Naive thymus-derived CD4-positive, alpha-beta T cell (primary cell): ENCODE data around the gene HNRNPCL1. TPM values are rescaled to one million over a fixed set of nuclear protein-coding genes. Genes with fewer than 3 reads are reported as not detected.
"Not testable (repeated sequence)": the region's sequence is repeated elsewhere in the genome, so short reads cannot be mapped to it uniquely, and the experiment has no call there.

Source experiments
- ATAC-seq: fragments of 150-1000 bp; cut with Tn5 transposase; 2 replicates; pipeline ENCODE4 v1.10.0; 2021; ENCODE audit warnings: mild to moderate bottlenecking, moderate library complexity
- CTCF ChIA-PET: fragments of 350-600 bp; sonication (Branson Sonifier 250); formaldehyde crosslinking; loops from one replicate; lab custom pipeline; 2021; ENCODE audit warnings: antibody characterized with exemption; lab: Charles Lee
- POLR2A ChIA-PET: fragments of 350-600 bp; sonication (Branson Sonifier 250); formaldehyde crosslinking; loops from one replicate; lab custom pipeline; 2021; ENCODE audit warnings: antibody characterized with exemption, inconsistent platforms; lab: Charles Lee
- DNase-seq, 9 donors: peaks; one replicate each; pipeline versions ENCODE4 v3.0.0 to v3.0.0-alpha.2; 2020 to 2022; ENCODE audit warnings: mixed read lengths in 1 of 9
- H3K27ac ChIP-seq: one replicate; pipeline ENCODE4 v1.7.0; 2013; ENCODE audit warnings: mild to moderate bottlenecking, low read depth, low read length, moderate library complexity
- H3K27me3 ChIP-seq, 2 donors: one replicate each; pipeline ENCODE4 v1.7.0; 2013; ENCODE audit warnings: low read length in 2 of 2, mild to moderate bottlenecking in 2 of 2, moderate library complexity in 2 of 2; ENCODE audit not compliant: control insufficient read depth in 2 of 2, insufficient read depth in 2 of 2
- H3K36me3 ChIP-seq, 3 experiments: 1 replicate in 2 of 3; 2 replicates in 1 of 3; pipeline ENCODE4 v1.7.0; 2013; ENCODE audit warnings: low read length in 3 of 3, mild to moderate bottlenecking in 3 of 3, moderate library complexity in 1 of 3; ENCODE audit not compliant: insufficient read depth in 3 of 3, control insufficient read depth in 2 of 3
- H3K4me1 ChIP-seq, 2 donors: one replicate each; pipeline ENCODE4 v1.7.0; 2013; ENCODE audit warnings: low read length in 2 of 2, mild to moderate bottlenecking in 2 of 2, moderate library complexity in 1 of 2; ENCODE audit not compliant: control insufficient read depth in 2 of 2, insufficient read depth in 2 of 2
- H3K4me3 ChIP-seq: 2 replicates; pipeline ENCODE4 v1.7.0; 2013; ENCODE audit warnings: mild to moderate bottlenecking, low read length
- H3K9me3 ChIP-seq, 3 experiments: 1 replicate in 2 of 3; 2 replicates in 1 of 3; pipeline ENCODE4 v1.7.0; 2013; ENCODE audit warnings: low read length in 3 of 3; ENCODE audit not compliant: control insufficient read depth in 2 of 3
- H3K27ac Mint-ChIP-seq, 9 donors: one replicate each; pipeline ENCODE4 v1.8.0; 2020 to 2022; ENCODE audit warnings: mixed read lengths in 9 of 9, mild to moderate bottlenecking in 8 of 9, moderate library complexity in 5 of 9, inconsistent platforms in 2 of 9
- H3K27me3 Mint-ChIP-seq, 5 donors: one replicate each; pipeline ENCODE4 v1.8.0; 2021 to 2022; ENCODE audit warnings: mixed read lengths in 5 of 5, mild to moderate bottlenecking in 1 of 5
- H3K36me3 Mint-ChIP-seq, 5 donors: one replicate each; pipeline ENCODE4 v1.8.0; 2020 to 2022; ENCODE audit warnings: mixed read lengths in 5 of 5, mild to moderate bottlenecking in 3 of 5, inconsistent platforms in 1 of 5
- H3K4me1 Mint-ChIP-seq, 7 donors: one replicate each; pipeline ENCODE4 v1.8.0; 2020 to 2022; ENCODE audit warnings: mixed read lengths in 7 of 7, mild to moderate bottlenecking in 3 of 7, inconsistent platforms in 1 of 7
- H3K4me3 Mint-ChIP-seq, 10 donors: one replicate each; pipeline ENCODE4 v1.8.0; 2020 to 2022; ENCODE audit warnings: mild to moderate bottlenecking in 10 of 10, mixed read lengths in 10 of 10, moderate library complexity in 6 of 10, inconsistent platforms in 2 of 10
- H3K9me3 Mint-ChIP-seq, 11 donors: one replicate each; pipeline ENCODE4 v1.8.0; 2020 to 2022; ENCODE audit warnings: mixed read lengths in 11 of 11, mild to moderate bottlenecking in 4 of 11, inconsistent platforms in 1 of 11, moderate library complexity in 1 of 11
- intact Hi-C, 2 donors: fragments of 100-400 bp; cut with micrococcal nuclease; formaldehyde crosslinking; loops; one replicate each; pipeline ENCODE4 v1.15.1; 2023
- polyA plus RNA-seq, 2 donors: library from polyadenylated mRNA; unstranded; fragments of 300-500 nt; fragmentation: Illumina TruSeq; gene quantifications; one replicate each; pipeline ENCODE4 v1.2.3, GENCODE V29; 2021
- total RNA-seq, 6 experiments: library from RNA in 5 of 6; stranded (reverse) in 5 of 6; gene quantifications; 1 replicate in 5 of 6; 2 replicates in 1 of 6; pipeline ENCODE4 v1.2.3 and lab custom pipeline; 2021 to 2026

The HNRNPCL1 gene
- total RNA-seq (not detected), polyA plus RNA-seq (not detected), total RNA-seq (lab: John Stamatoyannopoulos, UW) (not detected)

GRCh38 chr1:12848620-12849019 lies at the start of gene HNRNPCL1:
HNRNPCL1 (minus strand) TSS chr1:12848720; CDS start chr1:12848289, 431 bp downstream.
- DNase-seq, H3K4me1 Mint-ChIP-seq, H3K9me3 ChIP-seq, H3K4me1 ChIP-seq, ATAC-seq, POLR2A ChIA-PET, H3K4me3 ChIP-seq, H3K27ac Mint-ChIP-seq, intact Hi-C loops, H3K27ac ChIP-seq, H3K36me3 ChIP-seq, H3K4me3 Mint-ChIP-seq, CTCF ChIA-PET, H3K27me3 ChIP-seq, H3K36me3 Mint-ChIP-seq: not testable (repeated sequence)
- H3K27me3 Mint-ChIP-seq = peaks cover 0 to 20% (median 11%) of the 10 kb centered on the region in 5 donors
- H3K9me3 Mint-ChIP-seq = peaks cover 0 to 45% (median 5%) of the 10 kb centered on the region in 11 donors

- H3K4me1 Mint-ChIP-seq, H3K9me3 ChIP-seq, H3K27me3 ChIP-seq, H3K9me3 Mint-ChIP-seq, POLR2A ChIA-PET, ATAC-seq, H3K4me1 ChIP-seq, H3K36me3 ChIP-seq, H3K36me3 Mint-ChIP-seq, H3K27ac Mint-ChIP-seq, H3K27ac ChIP-seq, CTCF ChIA-PET, DNase-seq, intact Hi-C loops, H3K27me3 Mint-ChIP-seq, H3K4me3 Mint-ChIP-seq, H3K4me3 ChIP-seq: not testable (repeated sequence)
Observed at GRCh38 chr1:12898170-12898569, 49.6 kb upstream of the HNRNPCL1 start, which contains the start of gene PRAMEF10. PRAMEF10 (minus strand) TSS chr1:12898270; CDS start chr1:12895847, 2,423 bp downstream.

GRCh38 chr1:12886101-12886500 lies 37.6 kb upstream of the HNRNPCL1 start, which contains the start of gene PRAMEF4:
PRAMEF4 (minus strand) TSS chr1:12886201; CDS start chr1:12883394, 2,807 bp downstream.
- H3K27me3 Mint-ChIP-seq, H3K4me3 Mint-ChIP-seq, H3K9me3 Mint-ChIP-seq, CTCF ChIA-PET, H3K27ac ChIP-seq, H3K36me3 ChIP-seq, H3K36me3 Mint-ChIP-seq, ATAC-seq, DNase-seq, H3K27me3 ChIP-seq, H3K4me3 ChIP-seq, H3K4me1 ChIP-seq, H3K27ac Mint-ChIP-seq, intact Hi-C loops, H3K4me1 Mint-ChIP-seq, H3K9me3 ChIP-seq, POLR2A ChIA-PET: not testable (repeated sequence)

- H3K36me3 Mint-ChIP-seq, H3K27me3 ChIP-seq, intact Hi-C loops, H3K36me3 ChIP-seq, ATAC-seq, CTCF ChIA-PET, H3K27me3 Mint-ChIP-seq, H3K4me3 Mint-ChIP-seq, POLR2A ChIA-PET, H3K27ac Mint-ChIP-seq, H3K9me3 Mint-ChIP-seq, DNase-seq, H3K9me3 ChIP-seq, H3K27ac ChIP-seq, H3K4me1 ChIP-seq, H3K4me1 Mint-ChIP-seq, H3K4me3 ChIP-seq: not testable (repeated sequence)
Observed at GRCh38 chr1:12878453-12878852, 29.9 kb upstream of the HNRNPCL1 start.

- DNase-seq, POLR2A ChIA-PET, CTCF ChIA-PET, H3K27ac ChIP-seq, H3K4me1 Mint-ChIP-seq, H3K4me1 ChIP-seq, H3K27me3 ChIP-seq, H3K36me3 Mint-ChIP-seq, H3K27ac Mint-ChIP-seq, H3K4me3 ChIP-seq, H3K9me3 Mint-ChIP-seq, H3K4me3 Mint-ChIP-seq, intact Hi-C loops, H3K36me3 ChIP-seq, H3K9me3 ChIP-seq, ATAC-seq: not testable (repeated sequence)
- H3K27me3 Mint-ChIP-seq = peaks cover 0 to 18% (median 4%) of the 10 kb centered on the region in 5 donors
Observed at GRCh38 chr1:12863131-12863880, 14.8 kb upstream of the HNRNPCL1 start.

GRCh38 chr1:12856786-12857185 lies 8.3 kb upstream of the HNRNPCL1 start, which contains the start of gene PRAMEF2:
PRAMEF2 (plus strand) TSS chr1:12857086; CDS start chr1:12859010, 1,924 bp downstream.
- H3K27me3 Mint-ChIP-seq = peaks cover 0 to 22% (median 9%) of the 10 kb centered on the region in 5 donors
- H3K4me1 Mint-ChIP-seq, DNase-seq, H3K27me3 ChIP-seq, H3K27ac Mint-ChIP-seq, CTCF ChIA-PET, H3K9me3 ChIP-seq, H3K27ac ChIP-seq, H3K4me3 Mint-ChIP-seq, H3K4me3 ChIP-seq, intact Hi-C loops, H3K36me3 ChIP-seq, ATAC-seq, H3K36me3 Mint-ChIP-seq, POLR2A ChIA-PET, H3K4me1 ChIP-seq, H3K9me3 Mint-ChIP-seq: not testable (repeated sequence)

- H3K27me3 ChIP-seq = no peaks in the 10 kb centered on the region
- intact Hi-C loops = no loop called here
- ATAC-seq (no peak), DNase-seq (no peak)
- Mint-ChIP-seq H3K4me1 (no peaks in the 10 kb centered on the region), H3K9me3 (peaks cover 0 to 31% (median 5%) of the 10 kb centered on the region in 11 donors), H3K36me3 (no peaks in the 10 kb centered on the region), H3K27me3 (peaks cover 0 to 20% (median 9%) of the 10 kb centered on the region in 5 donors), H3K27ac (no peak overlapping the region), H3K4me3 (no peak overlapping the region)
- no peaks in the 10 kb centered on the region for H3K36me3 ChIP-seq
- ChIA-PET POLR2A (no interaction called here), CTCF (no interaction called here)
- no peak overlapping the region for H3K27ac ChIP-seq
- H3K4me3 ChIP-seq = no peak overlapping the region
- H3K4me1 ChIP-seq = no peaks in the 10 kb centered on the region
- no peaks in the 10 kb centered on the region for H3K9me3 ChIP-seq
Observed at GRCh38 chr1:12851779-12852178, 3.3 kb upstream of the HNRNPCL1 start.
